Mucosa of descending colon (tissue), 3 donors: ENCODE measurements around the gene PI4KA. TPM values are rescaled to one million over a fixed set of nuclear protein-coding genes. Genes with fewer than 3 reads are reported as not detected.

Experiments used
- ATAC-seq: fragments of 200-7000 bp; cut with Tn5 transposase; one replicate; pipeline ENCODE4 v1.9.1; 2020; ENCODE audit warnings: mild to moderate bottlenecking, moderate library complexity
- DNase-seq, 3 donors: peaks; one replicate each; pipeline ENCODE4 v3.0.0-alpha.2; 2020
- H3K36me3 ChIP-seq: fragments of 200-600 bp; one replicate; pipeline ENCODE4 v1.8.0; 2021; ENCODE audit warnings: low read depth, mild to moderate bottlenecking
- H3K4me1 ChIP-seq: fragments of 200-600 bp; one replicate; pipeline ENCODE4 v1.8.0; 2021; ENCODE audit warnings: low read depth, mild to moderate bottlenecking
- H3K4me3 ChIP-seq: fragments of 200-600 bp; one replicate; pipeline ENCODE4 v1.8.0; 2021; ENCODE audit warnings: mild to moderate bottlenecking
- H3K9me3 ChIP-seq: fragments of 200-600 bp; one replicate; pipeline ENCODE4 v1.8.0; 2021; ENCODE audit warnings: mild to moderate bottlenecking
- intact Hi-C, 2 donors: fragments of 100-400 bp; cut with DNase I in 1 of 2; cut with micrococcal nuclease in 1 of 2; formaldehyde crosslinking; loops; one replicate each; pipeline versions ENCODE4 v1.11.0 to v1.11.1; 2022; cut with DNase I, micrococcal nuclease
- total RNA-seq, 3 donors: library from RNA; stranded (reverse); fragmentation: NEBNext Ultra II Directional in 2 of 3; extraction: Animal tissue kit (Norgen Biotek cat#: 25700) in 2 of 3; gene quantifications; one replicate each; pipeline versions ENCODE4 v1.2.1 to v1.2.4, GENCODE V29; 2021 to 2023
- TF ChIP-seq, protein P1 (sequence below): fragments of 200-600 bp; IDR thresholded peaks from one replicate; pipeline ENCODE4 v1.8.0; 2022; ENCODE audit warnings: antibody characterized with exemption, mild to moderate bottlenecking
- donor health status: DM: no; HTN: no; CAD: no; lungs with moderate emphysema.
- donor health status: DM: no; HTN: no; CAD: no.
- donor health status: DM: no; HTN: yes; CAD: no.

PI4KA gene
- total RNA-seq, 3 donors from 2014 or later = 77.7 to 130 (median 95.0) TPM

DNA sequence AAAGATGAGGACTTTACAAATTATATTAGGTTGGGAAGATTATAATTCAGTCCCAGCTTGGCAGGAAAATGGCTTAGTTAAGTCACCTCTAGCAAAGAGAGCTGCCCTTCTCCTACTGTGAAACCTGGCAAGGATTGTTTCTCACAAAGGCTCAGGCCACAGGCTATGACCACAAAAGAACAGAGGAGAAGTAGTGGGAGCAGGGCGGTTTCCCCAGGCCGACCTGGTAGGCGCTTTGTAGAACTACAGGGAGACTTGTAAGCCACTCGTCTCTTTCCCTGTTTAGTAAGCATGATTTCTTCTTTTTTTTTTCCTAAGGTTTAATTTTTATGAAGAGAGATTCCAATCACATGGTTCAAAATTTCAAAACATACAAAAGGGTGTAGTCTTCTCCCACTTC lies 4.8 kb upstream of the PI4KA start:
- Histone ChIP-seq H3K4me1 (peaks cover 38% of the 10 kb centered on the region), H3K9me3 (no peaks in the 10 kb centered on the region), H3K4me3 (no peak overlapping the region), H3K36me3 (no peaks in the 10 kb centered on the region)
- DNase-seq (no peak), ATAC-seq (no peak)
- intact Hi-C loops = no loop called here
- TF ChIP-seq, protein P1, sequence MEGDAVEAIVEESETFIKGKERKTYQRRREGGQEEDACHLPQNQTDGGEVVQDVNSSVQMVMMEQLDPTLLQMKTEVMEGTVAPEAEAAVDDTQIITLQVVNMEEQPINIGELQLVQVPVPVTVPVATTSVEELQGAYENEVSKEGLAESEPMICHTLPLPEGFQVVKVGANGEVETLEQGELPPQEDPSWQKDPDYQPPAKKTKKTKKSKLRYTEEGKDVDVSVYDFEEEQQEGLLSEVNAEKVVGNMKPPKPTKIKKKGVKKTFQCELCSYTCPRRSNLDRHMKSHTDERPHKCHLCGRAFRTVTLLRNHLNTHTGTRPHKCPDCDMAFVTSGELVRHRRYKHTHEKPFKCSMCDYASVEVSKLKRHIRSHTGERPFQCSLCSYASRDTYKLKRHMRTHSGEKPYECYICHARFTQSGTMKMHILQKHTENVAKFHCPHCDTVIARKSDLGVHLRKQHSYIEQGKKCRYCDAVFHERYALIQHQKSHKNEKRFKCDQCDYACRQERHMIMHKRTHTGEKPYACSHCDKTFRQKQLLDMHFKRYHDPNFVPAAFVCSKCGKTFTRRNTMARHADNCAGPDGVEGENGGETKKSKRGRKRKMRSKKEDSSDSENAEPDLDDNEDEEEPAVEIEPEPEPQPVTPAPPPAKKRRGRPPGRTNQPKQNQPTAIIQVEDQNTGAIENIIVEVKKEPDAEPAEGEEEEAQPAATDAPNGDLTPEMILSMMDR = no peak

DNA sequence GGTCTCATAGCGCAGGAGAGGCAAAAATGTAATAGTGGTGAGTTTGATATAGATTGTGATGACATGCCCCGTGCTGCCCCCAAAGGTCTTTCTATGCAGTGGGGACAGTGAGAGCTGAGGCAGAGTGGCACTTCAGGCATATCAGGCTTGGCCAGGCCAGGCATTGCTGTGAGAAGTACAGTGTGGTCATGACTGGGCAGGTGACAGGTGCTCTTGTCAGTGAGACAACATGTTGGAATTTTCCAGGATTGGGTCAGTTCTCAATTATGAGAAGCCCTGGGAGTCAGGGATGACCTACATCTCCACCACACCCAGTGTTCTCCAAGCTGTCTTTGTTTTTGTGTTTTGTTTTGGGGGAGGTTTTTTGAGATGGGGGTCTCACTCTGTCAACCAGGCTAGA lies 3.9 kb upstream of the PI4KA start:
- TF ChIP-seq, protein P1 = no peak
- no peaks in the 10 kb centered on the region for H3K9me3 ChIP-seq
- H3K4me1 ChIP-seq = peaks cover 36% of the 10 kb centered on the region
- H3K36me3 ChIP-seq = no peaks in the 10 kb centered on the region
- no peak for DNase-seq
- ATAC-seq = no peak
- H3K4me3 ChIP-seq = no peak overlapping the region
- intact Hi-C loops = no loop called here

DNA sequence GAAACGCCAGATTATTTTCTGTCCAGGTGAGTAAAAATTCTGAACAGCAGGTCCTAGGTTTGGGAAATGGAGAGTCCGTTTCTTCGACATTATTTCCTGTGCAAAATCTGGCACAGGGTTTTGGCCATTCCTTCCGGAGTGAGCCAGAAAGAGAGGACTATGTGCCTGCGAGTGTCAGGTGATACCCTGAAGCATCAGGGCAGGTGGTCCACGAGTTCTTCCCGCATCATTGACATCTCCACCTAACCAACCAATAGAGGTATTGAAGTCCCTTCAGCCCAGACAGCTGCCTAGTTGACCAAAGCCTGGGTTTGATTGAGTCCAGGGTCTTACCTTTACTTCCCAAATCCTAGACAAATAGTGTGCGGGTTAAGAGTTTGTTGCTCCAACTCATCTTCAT lies 1.0 kb upstream of the PI4KA start:
- TF ChIP-seq, protein P1 = no peak
- ATAC-seq (no peak), DNase-seq (no peak)
- Histone ChIP-seq H3K9me3 (no peaks in the 10 kb centered on the region), H3K4me3 (no peak overlapping the region), H3K36me3 (no peaks in the 10 kb centered on the region), H3K4me1 (peaks cover 27% of the 10 kb centered on the region)
- intact Hi-C loops = no loop called here

DNA sequence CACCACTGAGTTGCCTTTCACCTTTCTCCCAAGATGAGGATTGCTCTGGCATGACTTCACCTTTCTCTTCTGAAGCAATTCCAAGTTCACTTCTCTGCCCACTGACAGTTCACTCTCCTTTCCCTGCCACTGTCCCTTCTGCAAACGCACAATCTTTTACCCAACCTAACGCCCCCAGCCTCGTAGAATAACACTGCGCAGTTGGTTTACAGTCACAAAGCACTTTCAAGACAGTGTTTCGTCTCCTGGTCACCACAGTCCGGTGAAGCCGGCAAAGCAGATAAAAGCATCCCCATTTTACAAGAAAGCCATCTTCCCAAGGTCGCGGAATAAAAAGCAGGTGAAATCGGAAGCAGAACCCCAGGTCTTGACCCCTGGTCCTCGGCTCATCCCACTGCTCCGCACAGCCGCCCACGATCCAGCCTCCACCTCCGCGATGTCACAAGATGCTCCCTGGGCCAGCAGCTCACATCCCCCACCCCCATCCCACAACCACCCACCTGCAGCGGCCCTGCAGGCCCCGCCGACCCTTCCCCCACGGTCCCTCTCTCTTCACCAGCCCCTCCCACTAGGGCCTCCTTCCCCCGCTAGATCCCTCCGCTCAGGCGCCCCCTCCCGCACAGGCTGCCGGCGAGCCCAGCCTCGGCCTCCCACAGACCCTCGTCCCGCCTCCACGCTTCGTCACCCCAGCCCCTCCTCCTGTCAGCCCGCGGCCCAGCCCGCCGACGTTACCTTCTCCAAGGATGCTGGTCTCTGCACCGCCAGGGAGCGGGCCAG lies 585 bp downstream of the PI4KA start:
- Histone ChIP-seq H3K9me3 (no peaks in the 10 kb centered on the region), H3K4me3 (peak overlapping the region; percentile 70), H3K36me3 (no peaks in the 10 kb centered on the region), H3K4me1 (peaks cover 27% of the 10 kb centered on the region)
- intact Hi-C loops = no loop called here
- peak; percentile 66 for ATAC-seq
- DNase-seq = peak; percentile 76 to 91 (median 89)
- TF ChIP-seq, protein P1 = no peak

DNA sequence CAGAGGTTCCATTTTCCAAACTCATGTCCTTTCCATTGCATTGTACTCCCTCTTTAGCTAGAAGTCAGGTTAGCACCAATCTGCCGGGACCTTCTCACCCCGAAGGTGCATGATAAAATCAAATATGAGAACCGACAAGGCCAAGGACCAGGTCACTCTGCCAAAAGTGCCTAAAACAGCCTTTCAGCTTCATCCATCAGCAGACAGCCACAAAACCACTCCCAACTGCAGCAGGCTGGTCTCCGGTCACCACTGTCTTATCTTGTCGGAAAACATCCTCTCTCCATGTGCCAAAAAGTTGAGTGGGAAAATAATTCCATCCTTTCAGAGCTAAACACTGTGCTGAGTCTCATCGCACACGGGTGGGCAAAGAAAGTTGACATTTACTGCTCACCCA lies 1.4 kb downstream of the PI4KA start:
- intact Hi-C loops = no loop called here
- no peaks in the 10 kb centered on the region for H3K36me3 ChIP-seq
- no peak overlapping the region for H3K4me3 ChIP-seq
- DNase-seq (no peak), ATAC-seq (no peak)
- peaks cover 24% of the 10 kb centered on the region for H3K4me1 ChIP-seq
- TF ChIP-seq, protein P1 = no peak
- no peaks in the 10 kb centered on the region for H3K9me3 ChIP-seq
